Vagina (tissue), 2 donors: ENCODE measurements around the gene EPB41. TPM values are rescaled to one million over a fixed set of nuclear protein-coding genes. Genes with fewer than 3 reads are reported as not detected.
A peak's percentile ranks its signal among the peaks of the same experiment; 100 is the strongest.
"Not testable (repeated sequence)": the region's sequence is repeated elsewhere in the genome, so short reads cannot be mapped to it uniquely, and the experiment has no call there.

ENCODE experiments used
- DNase-seq, 2 donors: peaks; one replicate each; pipeline ENCODE4 v3.0.0-alpha.2; 2017; ENCODE audit errors: extremely low spot score in 2 of 2
- H3K27ac ChIP-seq: fragments of 200-600 bp; sonication (generic); one replicate; pipeline ENCODE4 v1.5.1; 2019
- H3K27me3 ChIP-seq: fragments of 200-600 bp; sonication (generic); one replicate; pipeline ENCODE4 v1.5.1; 2019
- H3K36me3 ChIP-seq, 2 donors: fragments of 200-600 bp; sonication (generic); one replicate each; pipeline ENCODE4 v1.5.1; 2017 to 2019
- H3K4me1 ChIP-seq: fragments of 200-600 bp; sonication (generic); one replicate; pipeline ENCODE4 v1.5.1; 2019
- H3K4me3 ChIP-seq, 2 donors: fragments of 200-600 bp; sonication (generic); 1 replicate in 1 of 2; 2 replicates in 1 of 2; pipeline ENCODE4 v1.5.1; 2016 to 2019
- H3K9me3 ChIP-seq: fragments of 200-600 bp; sonication (generic); one replicate; pipeline ENCODE4 v1.5.1; 2019
- POLR2A ChIP-seq, 2 donors: fragments of 450-650 bp; IDR thresholded peaks; one replicate each; pipeline ENCODE4 v1.6.1; 2017; ENCODE audit warnings: antibody characterized with exemption in 2 of 2, mild to moderate bottlenecking in 2 of 2, moderate library complexity in 2 of 2
- POLR2AphosphoS5 ChIP-seq, 2 donors: sonication (generic); formaldehyde crosslinking; IDR thresholded peaks; one replicate each; pipeline ENCODE4 v1.9.0; 2017; ENCODE audit warnings: antibody characterized with exemption in 2 of 2, mild to moderate bottlenecking in 2 of 2, low read depth in 1 of 2; ENCODE audit not compliant: insufficient read depth in 1 of 2
- intact Hi-C: fragments of 100-400 bp; cut with DNase I; formaldehyde crosslinking; loops from one replicate; pipeline ENCODE4 v1.15.1; 2023
- total RNA-seq: library from RNA; depleted of rRNA; stranded (reverse); fragments of >200 nt; gene quantifications from one replicate; pipeline ENCODE4 v1.2.3, GENCODE V29; 2016
- TF ChIP-seq, protein P1 (sequence below), 3 experiments: fragments of 450-650 bp in 2 of 3; fragments of 200-600 bp in 1 of 3; sonication (generic) in 1 of 3; IDR thresholded peaks; one replicate each; pipeline ENCODE4 v1.5.1; 2017 to 2019; ENCODE audit warnings: antibody characterized with exemption in 3 of 3, mild to moderate bottlenecking in 2 of 3, moderate library complexity in 2 of 3

The EPB41 gene
- total RNA-seq, 1 donor from 2014 or later = 39.8 TPM

DNA sequence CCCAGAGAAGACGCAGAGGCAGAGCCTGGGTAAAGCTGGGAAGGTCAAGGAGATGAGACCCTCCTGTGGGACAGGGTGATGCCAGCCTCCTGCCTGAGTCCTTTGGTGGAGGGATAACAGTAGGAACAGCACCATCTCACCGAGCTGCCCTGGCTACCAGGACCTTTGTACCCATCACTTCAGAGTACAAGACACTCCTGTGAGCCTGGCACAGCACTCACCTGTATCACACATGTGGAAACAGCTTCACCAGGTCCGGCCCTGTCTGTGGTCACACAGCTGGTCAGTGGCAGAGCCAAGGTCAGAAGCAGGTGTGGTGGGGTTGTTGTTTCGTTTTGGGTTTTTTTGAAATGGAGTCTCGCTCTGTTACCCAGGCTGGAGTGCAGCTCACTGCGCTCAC lies 214.4 kb downstream of the EPB41 start:
- Histone ChIP-seq H3K27ac (no peak overlapping the region), H3K27me3 (no peaks in the 10 kb centered on the region), H3K4me1 (peaks cover 20% of the 10 kb centered on the region), H3K4me3 (no peak overlapping the region), H3K9me3 (no peaks in the 10 kb centered on the region), H3K36me3 (no peaks in the 10 kb centered on the region)
- TF ChIP-seq POLR2A (IDR thresholded peaks at IDR 0.05) = no peak
- TF ChIP-seq, protein P1, sequence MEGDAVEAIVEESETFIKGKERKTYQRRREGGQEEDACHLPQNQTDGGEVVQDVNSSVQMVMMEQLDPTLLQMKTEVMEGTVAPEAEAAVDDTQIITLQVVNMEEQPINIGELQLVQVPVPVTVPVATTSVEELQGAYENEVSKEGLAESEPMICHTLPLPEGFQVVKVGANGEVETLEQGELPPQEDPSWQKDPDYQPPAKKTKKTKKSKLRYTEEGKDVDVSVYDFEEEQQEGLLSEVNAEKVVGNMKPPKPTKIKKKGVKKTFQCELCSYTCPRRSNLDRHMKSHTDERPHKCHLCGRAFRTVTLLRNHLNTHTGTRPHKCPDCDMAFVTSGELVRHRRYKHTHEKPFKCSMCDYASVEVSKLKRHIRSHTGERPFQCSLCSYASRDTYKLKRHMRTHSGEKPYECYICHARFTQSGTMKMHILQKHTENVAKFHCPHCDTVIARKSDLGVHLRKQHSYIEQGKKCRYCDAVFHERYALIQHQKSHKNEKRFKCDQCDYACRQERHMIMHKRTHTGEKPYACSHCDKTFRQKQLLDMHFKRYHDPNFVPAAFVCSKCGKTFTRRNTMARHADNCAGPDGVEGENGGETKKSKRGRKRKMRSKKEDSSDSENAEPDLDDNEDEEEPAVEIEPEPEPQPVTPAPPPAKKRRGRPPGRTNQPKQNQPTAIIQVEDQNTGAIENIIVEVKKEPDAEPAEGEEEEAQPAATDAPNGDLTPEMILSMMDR (IDR thresholded peaks at IDR 0.05) = no peak
- no peak for TF ChIP-seq POLR2AphosphoS5 (IDR thresholded peaks at IDR 0.05; ENCODE audit: insufficient read depth in 1 of 2, low read depth in 1 of 2)
- no peak for DNase-seq
- intact Hi-C loops = loop anchor here (10.0 kb wide), 1 partner anchor 244 kb away; no protein-coding TSS in a partner anchor

DNA sequence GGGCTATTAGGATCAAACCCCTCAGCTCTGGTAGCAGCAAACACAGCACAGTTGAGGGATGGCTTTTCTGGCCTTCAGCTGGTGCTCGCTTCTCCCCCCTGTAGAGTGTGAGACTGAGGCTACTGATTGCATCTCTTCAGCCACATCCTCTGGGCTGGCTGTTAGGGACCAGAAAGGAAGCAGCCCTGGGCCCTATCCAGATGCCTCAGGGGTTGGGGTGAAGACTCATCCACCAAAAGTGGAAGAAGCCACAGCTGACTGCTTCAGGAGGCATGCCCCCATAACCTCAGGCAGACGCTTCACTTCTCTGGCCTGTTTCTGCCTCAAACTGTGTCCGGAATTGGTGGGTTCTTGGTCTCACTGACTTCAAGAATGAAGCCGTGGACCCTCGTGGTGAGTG lies 215.5 kb downstream of the EPB41 start:
- intact Hi-C loops = loop anchor here (10.0 kb wide), 1 partner anchor 245 kb away; no protein-coding TSS in a partner anchor
- H3K9me3 ChIP-seq = no peaks in the 10 kb centered on the region
- no peak for DNase-seq
- H3K4me3 ChIP-seq = no peak overlapping the region
- H3K36me3 ChIP-seq = no peaks in the 10 kb centered on the region
- no peak overlapping the region for H3K27ac ChIP-seq
- no peak for TF ChIP-seq POLR2AphosphoS5 (IDR thresholded peaks at IDR 0.05; ENCODE audit: insufficient read depth in 1 of 2, low read depth in 1 of 2)
- TF ChIP-seq, protein P1 (IDR thresholded peaks at IDR 0.05) = no peak
- no peak for TF ChIP-seq POLR2A (IDR thresholded peaks at IDR 0.05)
- peaks cover 10% of the 10 kb centered on the region for H3K4me1 ChIP-seq
- H3K27me3 ChIP-seq = no peaks in the 10 kb centered on the region

DNA sequence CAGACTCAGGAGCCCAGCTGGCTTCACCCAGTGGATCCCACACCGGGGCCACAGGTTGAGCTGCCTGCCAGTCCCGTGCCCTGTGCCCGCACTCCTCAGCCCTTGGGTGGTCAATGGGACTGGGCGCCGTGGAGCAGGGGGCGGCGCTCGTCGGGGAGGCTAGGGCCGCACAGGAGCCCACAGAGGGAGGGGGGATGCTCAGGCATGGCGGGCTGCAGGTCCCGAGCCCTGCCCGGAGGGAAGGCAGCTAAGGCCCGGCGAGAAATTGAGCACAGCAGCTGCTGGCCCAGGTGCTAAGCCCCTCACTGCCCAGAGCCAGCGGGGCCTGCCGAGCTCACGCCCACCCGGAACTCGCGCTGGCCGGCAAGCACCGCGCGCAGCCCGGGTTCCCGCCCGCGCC lies 216.7 kb downstream of the EPB41 start:
- intact Hi-C loops, H3K4me3 ChIP-seq, H3K27me3 ChIP-seq, DNase-seq, H3K9me3 ChIP-seq, H3K36me3 ChIP-seq, H3K4me1 ChIP-seq, H3K27ac ChIP-seq: not testable (repeated sequence)

DNA sequence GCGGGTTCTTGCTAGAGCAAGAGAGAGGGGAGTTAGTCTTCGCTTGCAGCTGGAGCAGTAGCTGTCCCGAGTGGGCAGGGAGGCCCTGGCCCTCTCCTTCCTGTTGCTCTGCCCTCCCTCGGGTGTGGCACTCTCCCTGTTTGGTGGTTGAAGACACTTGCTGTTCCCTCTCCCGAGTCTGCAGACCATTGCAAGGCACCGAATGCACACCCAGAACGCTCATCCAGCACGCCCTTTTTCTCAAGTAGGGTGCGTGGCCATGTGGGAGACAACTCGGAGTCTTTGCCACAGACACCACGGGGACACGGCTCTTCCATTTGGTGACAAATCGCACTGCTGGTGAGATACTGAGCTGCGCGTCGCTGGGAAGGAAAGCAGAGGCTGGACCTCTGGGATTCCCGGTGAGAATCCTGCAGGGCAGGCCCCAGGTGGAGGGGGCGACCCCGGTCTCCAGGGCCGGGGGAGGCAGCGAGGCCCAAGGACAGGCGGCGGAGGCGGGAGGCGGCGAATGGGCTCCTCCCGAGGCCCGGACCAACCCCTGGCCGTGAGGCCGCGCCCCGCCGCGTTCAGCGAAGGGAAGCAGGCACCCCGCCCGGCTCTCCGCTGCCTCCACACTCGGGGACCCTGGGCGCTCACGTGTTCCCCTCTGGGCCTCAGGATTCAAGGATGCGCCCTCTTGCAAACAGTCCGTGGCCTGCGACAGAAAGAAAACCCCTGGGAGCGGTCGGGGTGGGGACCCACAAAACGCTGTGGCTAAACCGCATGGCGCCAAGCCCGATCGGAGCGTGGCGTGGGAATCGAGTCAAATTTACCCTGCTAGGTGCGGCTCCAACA lies 219.7 kb downstream of the EPB41 start:
- Histone ChIP-seq H3K4me1 (peaks cover 5% of the 10 kb centered on the region), H3K9me3 (no peaks in the 10 kb centered on the region), H3K4me3 (peak overlapping the region in 1 of 2 donors; percentile 0), H3K36me3 (no peaks in the 10 kb centered on the region), H3K27ac (no peak overlapping the region), H3K27me3 (no peaks in the 10 kb centered on the region)
- intact Hi-C loops = no loop called here
- no peak for DNase-seq
- TF ChIP-seq, protein P1 (IDR thresholded peaks at IDR 0.05) = no peak
- TF ChIP-seq POLR2A (IDR thresholded peaks at IDR 0.05) (no peak), POLR2AphosphoS5 (IDR thresholded peaks at IDR 0.05; ENCODE audit: insufficient read depth in 1 of 2, low read depth in 1 of 2) (no peak)

DNA sequence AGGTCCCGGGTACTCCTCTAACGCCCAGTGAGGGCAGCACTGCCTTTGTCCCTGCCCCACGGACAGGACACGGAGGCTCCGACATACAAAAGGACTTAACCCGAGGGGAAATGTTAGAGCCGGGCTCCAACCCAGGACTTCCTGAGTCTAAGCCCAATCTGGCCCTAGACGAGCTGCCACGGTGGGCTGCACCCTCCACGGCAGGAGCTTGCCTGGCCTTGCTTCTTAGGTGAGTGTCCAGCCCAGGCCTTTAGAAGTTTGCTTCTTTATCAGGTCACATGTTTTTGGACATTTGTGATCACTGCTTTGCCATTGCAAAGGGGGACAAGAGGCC lies 220.3 kb downstream of the EPB41 start:
- H3K4me3 ChIP-seq = no peak overlapping the region
- no peaks in the 10 kb centered on the region for H3K27me3 ChIP-seq
- TF ChIP-seq POLR2A (IDR thresholded peaks at IDR 0.05) (no peak), POLR2AphosphoS5 (IDR thresholded peaks at IDR 0.05; ENCODE audit: insufficient read depth in 1 of 2, low read depth in 1 of 2) (no peak)
- TF ChIP-seq, protein P1 (IDR thresholded peaks at IDR 0.05) = no peak
- no peak overlapping the region for H3K27ac ChIP-seq
- no peaks in the 10 kb centered on the region for H3K9me3 ChIP-seq
- H3K36me3 ChIP-seq = no peaks in the 10 kb centered on the region
- H3K4me1 ChIP-seq = peaks cover 5% of the 10 kb centered on the region
- intact Hi-C loops = no loop called here
- DNase-seq = no peak
